GM06990 (cell line): ENCODE measurements around the gene ZBTB32.

Experiments
- DNase-seq: peaks from one replicate; pipeline ENCODE4 v3.0.0-alpha.2; 2011; ENCODE audit not compliant: insufficient read length; ENCODE audit errors: extremely low read depth
- H3K27me3 ChIP-seq: replicated peaks from 2 replicates; pipeline ENCODE4 v1.6.0; 2011; ENCODE audit warnings: low read length; ENCODE audit not compliant: control insufficient read depth, insufficient read depth
- H3K36me3 ChIP-seq: 2 replicates; pipeline ENCODE4 v1.5.1; 2011; ENCODE audit warnings: low read length; ENCODE audit not compliant: control insufficient read depth, insufficient read depth
- H3K4me3 ChIP-seq: replicated peaks from 2 replicates; pipeline ENCODE4 v1.5.1; 2011; ENCODE audit warnings: low read depth, mild to moderate bottlenecking, control low read depth, low read length
- TF ChIP-seq, protein P1 (sequence below): IDR thresholded peaks from 2 replicates; pipeline ENCODE4 v1.5.1; 2011; ENCODE audit warnings: low read length, control low read depth, mild to moderate bottlenecking, inconsistent platforms; ENCODE audit not compliant: insufficient read depth, poor library complexity, severe bottlenecking

Gene ZBTB32

DNA sequence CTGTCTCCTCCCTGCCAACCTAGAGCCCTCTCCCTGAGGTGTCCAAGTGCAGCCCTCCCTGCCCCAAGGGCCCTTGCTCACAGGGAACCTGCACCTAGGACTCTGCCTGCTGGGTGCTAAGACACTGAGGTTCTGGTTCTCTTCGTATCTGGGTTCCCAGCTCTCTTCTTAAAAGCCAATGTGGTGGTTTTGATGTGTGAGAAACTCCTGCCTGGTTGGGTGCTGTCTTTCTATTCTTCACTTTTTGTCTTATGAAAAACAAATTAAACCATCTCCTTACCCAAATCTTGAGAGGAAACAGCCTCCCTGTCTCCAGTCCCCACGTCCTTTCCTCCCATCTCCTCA lies 9.1 kb downstream of the ZBTB32 start:
- peaks cover 7% of the 10 kb centered on the region for H3K36me3 ChIP-seq
- no peaks in the 10 kb centered on the region for H3K27me3 ChIP-seq
- peak overlapping the region; percentile 85 for H3K4me3 ChIP-seq
- TF ChIP-seq, protein P1, sequence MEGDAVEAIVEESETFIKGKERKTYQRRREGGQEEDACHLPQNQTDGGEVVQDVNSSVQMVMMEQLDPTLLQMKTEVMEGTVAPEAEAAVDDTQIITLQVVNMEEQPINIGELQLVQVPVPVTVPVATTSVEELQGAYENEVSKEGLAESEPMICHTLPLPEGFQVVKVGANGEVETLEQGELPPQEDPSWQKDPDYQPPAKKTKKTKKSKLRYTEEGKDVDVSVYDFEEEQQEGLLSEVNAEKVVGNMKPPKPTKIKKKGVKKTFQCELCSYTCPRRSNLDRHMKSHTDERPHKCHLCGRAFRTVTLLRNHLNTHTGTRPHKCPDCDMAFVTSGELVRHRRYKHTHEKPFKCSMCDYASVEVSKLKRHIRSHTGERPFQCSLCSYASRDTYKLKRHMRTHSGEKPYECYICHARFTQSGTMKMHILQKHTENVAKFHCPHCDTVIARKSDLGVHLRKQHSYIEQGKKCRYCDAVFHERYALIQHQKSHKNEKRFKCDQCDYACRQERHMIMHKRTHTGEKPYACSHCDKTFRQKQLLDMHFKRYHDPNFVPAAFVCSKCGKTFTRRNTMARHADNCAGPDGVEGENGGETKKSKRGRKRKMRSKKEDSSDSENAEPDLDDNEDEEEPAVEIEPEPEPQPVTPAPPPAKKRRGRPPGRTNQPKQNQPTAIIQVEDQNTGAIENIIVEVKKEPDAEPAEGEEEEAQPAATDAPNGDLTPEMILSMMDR, result no peak
- DNase-seq, result no peak

DNA sequence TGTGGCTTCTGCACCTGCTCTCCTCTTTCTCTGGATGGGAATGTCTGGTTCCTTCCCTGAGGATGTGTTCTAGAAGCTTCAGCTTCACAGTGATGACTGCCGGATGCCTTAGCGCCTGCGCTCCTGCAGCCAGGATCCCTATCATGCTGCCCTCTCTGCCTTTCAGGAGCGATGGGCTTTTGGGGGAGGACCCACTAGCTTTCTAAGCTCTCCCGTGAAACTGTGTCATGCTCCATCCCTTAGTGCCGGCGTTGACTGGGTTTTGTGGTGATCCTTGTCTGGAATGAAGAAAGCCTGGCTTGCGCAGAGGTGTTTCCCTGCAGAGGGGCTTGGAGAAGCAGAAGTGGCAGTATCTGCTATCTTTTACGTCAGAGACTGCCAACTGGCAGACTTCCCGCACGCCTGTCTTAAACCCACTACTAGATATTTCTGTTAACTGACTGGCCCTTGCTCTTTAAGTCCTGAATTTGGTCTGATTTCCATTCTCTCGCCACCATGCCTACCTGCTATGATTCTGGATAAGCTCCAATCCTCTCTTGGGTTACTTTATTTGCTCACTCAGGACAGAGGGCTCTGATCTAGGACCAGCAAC lies 9.6 kb downstream of the ZBTB32 start:
- Histone ChIP-seq H3K27me3 (no peaks in the 10 kb centered on the region), H3K36me3 (peaks cover 7% of the 10 kb centered on the region), H3K4me3 (peak overlapping the region; percentile 85)
- TF ChIP-seq, protein P1, result no peak
- no peak for DNase-seq

DNA sequence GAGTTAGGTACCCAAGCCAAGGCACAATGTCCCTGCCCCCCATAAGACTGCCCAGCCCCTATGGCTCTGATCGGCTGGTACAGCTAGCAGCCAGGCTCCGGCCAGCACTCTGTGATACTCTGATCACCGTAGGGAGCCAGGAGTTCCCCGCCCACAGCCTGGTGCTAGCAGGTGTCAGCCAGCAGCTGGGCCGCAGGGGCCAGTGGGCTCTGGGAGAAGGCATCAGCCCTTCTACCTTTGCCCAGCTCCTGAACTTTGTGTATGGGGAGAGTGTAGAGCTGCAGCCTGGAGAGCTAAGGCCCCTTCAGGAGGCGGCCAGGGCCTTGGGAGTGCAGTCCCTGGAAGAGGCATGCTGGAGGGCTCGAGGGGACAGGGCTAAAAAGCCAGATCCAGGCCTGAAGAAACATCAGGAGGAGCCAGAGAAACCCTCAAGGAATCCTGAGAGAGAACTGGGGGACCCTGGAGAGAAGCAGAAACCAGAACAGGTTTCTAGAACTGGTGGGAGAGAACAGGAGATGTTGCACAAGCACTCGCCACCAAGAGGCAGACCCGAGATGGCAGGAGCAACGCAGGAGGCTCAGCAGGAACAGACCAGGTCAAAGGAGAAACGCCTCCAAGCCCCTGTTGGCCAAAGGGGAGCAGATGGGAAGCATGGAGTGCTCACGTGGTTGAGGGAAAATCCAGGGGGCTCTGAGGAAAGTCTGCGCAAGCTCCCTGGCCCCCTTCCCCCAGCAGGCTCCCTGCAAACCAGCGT lies 10.4 kb downstream of the ZBTB32 start:
- H3K36me3 ChIP-seq, result peaks cover 7% of the 10 kb centered on the region
- peak overlapping the region; percentile 85 for H3K4me3 ChIP-seq
- TF ChIP-seq, protein P1, result peak; percentile 43
- no peak for DNase-seq
- no peaks in the 10 kb centered on the region for H3K27me3 ChIP-seq

DNA sequence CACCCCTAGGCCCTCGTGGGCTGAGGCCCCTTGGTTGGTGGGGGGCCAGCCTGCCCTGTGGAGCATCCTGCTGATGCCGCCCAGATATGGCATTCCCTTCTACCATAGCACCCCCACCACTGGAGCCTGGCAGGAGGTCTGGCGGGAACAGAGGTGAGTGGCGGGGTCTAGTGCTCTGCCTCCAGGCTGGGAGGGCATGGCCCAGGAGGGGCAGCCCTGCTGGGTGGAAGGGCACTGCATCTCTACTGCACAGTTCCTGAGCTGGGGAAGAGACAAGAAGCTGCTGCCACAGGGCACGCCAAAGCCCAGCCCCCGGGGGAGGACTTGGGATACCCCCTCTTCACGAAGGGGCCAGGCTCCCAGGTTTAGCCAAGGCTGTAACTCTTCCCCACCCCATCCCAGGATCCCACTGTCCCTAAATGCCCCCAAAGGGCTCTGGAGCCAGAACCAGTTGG lies 11.0 kb downstream of the ZBTB32 start:
- TF ChIP-seq, protein P1, result no peak
- Histone ChIP-seq H3K4me3 (peak overlapping the region; percentile 85), H3K36me3 (peaks cover 8% of the 10 kb centered on the region), H3K27me3 (no peaks in the 10 kb centered on the region)
- no peak for DNase-seq

DNA sequence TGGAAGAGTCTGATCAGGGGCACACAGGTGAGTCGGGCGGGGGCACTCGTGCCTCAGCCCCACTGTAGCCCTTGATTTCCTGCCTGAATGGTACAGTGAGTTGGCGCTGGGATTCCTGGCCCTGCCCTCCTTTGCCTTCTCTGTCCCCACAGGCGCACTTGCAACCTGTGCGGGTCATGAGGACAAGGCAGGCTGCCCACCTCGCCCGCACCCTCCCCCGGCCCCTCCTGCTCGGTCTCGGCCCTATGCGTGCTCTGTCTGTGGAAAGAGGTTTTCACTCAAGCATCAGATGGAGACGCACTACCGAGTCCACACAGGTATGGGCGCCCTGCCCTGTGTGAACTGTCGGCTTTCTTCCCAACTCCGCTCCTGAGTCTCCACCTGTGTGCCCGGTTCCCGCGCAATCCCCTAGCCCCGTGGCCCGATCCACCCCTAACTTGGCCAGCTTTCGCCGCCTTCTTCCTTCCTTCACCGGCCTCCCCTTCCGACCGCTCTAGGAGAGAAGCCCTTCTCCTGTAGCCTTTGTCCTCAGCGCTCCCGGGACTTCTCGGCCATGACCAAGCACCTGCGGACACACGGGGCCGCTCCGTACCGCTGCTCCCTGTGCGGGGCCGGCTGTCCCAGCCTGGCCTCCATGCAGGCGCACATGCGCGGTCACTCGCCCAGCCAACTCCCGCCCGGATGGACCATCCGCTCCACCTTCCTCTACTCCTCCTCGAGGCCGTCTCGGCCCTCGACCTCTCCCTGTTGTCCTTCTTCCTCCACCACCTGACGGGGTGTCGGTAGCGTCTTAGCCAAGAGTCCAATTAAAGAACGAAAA lies 11.8 kb downstream of the ZBTB32 start:
- Histone ChIP-seq H3K36me3 (peaks cover 12% of the 10 kb centered on the region), H3K4me3 (peak overlapping the region; percentile 85), H3K27me3 (no peaks in the 10 kb centered on the region)
- TF ChIP-seq, protein P1, result no peak
- DNase-seq, result no peak
